GM08714 (cell line): ENCODE data around the gene SPP1.

Experiments used
- H3K4me3 ChIP-seq: fragments of 200-500 bp; sonication (Bioruptor generic); 2 replicates; pipeline ENCODE4 v1.5.1; 2014; ENCODE audit warnings: mild to moderate bottlenecking, low read length, inconsistent platforms
- ZNF274 ChIP-seq: IDR thresholded peaks from 2 replicates; pipeline ENCODE4 v1.6.1; 2012; ENCODE audit warnings: mild to moderate bottlenecking, low read depth, low read length

Gene SPP1

DNA sequence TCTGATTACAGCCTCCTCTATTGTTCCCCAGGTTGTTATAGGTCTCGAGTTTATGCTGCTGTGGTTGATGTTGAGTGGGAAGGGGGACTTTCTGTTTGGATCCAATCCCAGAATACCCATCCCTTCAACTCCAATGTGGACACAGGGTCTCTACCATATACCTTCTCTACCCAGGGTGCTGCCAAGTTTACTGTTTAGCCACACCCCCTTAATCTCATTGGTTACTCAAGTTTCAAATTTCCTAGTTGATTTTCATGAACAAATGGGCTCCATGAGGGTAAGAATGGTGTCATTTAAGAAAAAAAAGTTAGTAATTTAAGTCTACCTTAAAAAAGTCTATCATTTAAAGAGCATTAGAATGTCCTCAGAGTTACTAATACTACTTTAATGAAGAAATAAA, 3.6 kb upstream of the SPP1 start:
- TF ChIP-seq ZNF274, result no peak
- H3K4me3 ChIP-seq, result no peak overlapping the region

DNA sequence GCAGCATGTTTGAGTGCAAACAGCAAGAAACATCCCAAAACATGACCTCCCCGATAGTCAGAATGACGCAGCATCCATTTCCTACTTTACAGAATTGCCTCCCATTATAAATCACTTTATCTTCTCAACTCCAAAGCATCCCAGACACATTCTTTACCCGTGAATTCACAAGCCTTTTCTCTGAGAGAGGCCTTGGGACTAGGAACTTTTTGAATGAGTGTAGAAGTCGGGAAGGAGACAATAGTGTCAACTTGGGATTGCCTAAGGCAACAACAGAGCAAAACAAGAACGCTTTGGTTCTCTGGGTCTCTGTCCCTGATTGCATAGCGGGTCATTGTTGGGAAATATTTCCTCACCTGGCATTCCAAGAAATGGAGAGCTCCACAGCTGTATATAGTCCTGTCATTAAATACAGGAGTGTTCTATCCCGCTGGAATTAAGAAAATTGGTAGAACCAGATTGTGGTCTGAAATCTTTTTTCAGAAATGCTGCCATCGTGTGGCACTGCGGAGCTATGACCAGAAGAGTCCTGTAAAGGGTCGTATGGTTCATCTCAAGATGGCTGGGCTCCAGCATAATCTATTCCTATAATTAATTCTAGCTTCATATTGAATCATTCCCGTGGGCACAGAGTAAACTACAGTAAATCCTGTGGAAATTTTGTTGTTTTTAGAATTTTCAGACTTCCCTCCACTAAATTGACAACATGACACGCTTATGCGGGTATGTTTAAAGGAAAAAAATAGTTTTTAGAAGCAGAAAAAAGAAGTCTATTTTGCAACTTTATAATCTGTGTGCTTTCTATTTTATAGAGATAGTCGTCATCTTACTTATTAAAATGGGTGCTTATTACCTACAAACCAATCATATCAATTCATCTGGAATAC, 2.0 kb upstream of the SPP1 start:
- TF ChIP-seq ZNF274, result no peak
- H3K4me3 ChIP-seq, result no peak overlapping the region

DNA sequence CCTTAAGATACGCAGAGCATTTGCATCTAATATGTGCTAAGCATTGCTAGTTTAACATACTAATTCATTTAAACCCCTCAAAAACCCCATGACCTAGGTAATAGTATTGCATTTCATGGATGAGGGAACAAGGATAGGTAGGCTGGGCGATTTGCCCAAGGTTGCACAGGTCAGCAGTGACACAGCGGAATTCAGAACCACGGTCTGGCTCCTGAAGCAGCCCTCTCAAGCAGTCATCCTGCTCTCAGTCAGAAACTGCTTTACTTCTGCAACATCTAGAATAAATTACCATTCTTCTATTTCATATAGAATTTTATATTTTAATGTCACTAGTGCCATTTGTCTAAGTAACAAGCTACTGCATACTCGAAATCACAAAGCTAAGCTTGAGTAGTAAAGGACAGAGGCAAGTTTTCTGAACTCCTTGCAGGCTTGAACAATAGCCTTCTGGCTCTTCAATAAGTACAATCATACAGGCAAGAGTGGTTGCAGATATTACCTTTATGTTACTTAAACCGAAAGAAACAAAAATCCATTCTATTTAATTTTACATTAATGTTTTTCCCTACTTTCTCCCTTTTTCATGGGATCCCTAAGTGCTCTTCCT, 555 bp upstream of the SPP1 start:
- H3K4me3 ChIP-seq, result no peak overlapping the region
- no peak for TF ChIP-seq ZNF274

DNA sequence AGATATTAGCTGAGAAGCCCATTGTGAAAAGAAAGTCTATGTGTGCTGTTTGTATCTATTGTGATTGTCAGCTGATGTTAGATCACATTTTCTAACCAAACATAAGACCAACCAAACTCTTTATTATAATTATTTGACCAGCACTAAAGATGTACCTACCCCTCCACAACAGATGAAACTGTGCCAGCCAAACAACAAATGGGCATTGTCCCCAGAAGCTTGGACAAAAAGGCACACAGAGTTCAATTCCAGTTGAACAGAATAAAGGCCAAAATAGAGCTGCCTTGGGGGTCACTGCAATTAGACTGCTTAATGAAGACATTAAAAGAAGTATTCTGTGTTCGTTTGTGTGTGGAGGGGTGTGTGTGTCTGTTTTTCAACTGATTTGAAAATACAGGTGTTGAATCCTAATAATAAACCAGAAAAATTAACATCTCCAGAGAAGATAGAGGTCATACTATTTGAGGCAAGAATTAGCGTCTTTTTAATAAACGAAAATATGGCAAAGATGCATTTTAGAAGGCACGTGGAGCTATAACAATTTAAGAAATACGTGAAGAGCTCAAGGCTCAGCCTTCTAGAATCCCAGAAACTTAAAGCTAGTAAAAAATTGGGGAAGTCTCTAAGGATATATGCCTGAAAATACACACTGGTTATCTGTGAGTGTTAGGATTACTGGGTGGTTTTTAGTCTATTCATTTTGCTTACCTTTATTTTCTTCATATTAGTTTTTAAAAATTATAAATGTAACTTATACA, 2.2 kb downstream of the SPP1 start:
- TF ChIP-seq ZNF274, result no peak
- no peak overlapping the region for H3K4me3 ChIP-seq

DNA sequence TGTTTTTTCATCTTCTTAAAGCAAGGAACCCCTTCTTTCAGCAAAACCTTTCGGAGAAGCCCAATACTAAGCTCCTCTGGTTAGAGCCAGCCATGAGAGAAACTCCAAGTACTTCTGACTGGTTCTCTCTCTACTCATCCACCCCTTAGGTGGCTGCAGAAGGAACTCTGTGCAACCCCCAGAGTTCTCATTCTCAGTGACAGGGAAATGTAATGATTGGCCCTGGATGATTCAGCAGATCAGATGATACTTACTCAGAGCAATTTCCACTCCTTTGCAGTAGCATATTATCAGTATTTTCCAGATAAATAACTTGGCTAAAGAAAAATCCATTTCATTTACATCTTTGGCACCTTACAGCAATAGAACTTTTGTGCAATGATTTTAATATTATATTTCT, 3.2 kb downstream of the SPP1 start:
- TF ChIP-seq ZNF274, result no peak

DNA sequence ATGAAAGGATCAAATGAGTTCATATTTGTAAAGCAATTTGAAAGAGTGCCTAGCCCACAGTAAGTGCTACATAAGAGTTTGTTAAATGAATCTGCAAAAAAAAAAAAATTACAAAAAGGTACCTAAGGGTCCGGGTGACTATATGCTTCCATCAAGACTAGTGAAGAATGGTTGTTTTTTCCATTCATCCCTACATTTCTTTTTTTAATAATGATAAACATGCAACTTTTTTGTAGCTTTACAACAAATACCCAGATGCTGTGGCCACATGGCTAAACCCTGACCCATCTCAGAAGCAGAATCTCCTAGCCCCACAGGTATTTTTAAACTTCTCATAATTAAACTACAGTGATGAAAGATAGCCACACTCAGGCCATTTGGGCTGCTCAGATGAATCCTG, 4.3 kb downstream of the SPP1 start:
- no peak overlapping the region for H3K4me3 ChIP-seq
- TF ChIP-seq ZNF274, result no peak

More for the DNA sequence above, 3.2 kb downstream of the SPP1 start:
- H3K4me3 ChIP-seq, result no peak overlapping the region

DNA sequence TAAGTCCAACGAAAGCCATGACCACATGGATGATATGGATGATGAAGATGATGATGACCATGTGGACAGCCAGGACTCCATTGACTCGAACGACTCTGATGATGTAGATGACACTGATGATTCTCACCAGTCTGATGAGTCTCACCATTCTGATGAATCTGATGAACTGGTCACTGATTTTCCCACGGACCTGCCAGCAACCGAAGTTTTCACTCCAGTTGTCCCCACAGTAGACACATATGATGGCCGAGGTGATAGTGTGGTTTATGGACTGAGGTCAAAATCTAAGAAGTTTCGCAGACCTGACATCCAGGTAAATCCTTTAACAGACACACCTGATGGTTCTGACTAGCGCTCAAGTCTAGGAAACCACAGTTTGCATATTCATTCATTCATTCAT, 6.0 kb downstream of the SPP1 start:
- TF ChIP-seq ZNF274, result no peak
- no peak overlapping the region for H3K4me3 ChIP-seq

DNA sequence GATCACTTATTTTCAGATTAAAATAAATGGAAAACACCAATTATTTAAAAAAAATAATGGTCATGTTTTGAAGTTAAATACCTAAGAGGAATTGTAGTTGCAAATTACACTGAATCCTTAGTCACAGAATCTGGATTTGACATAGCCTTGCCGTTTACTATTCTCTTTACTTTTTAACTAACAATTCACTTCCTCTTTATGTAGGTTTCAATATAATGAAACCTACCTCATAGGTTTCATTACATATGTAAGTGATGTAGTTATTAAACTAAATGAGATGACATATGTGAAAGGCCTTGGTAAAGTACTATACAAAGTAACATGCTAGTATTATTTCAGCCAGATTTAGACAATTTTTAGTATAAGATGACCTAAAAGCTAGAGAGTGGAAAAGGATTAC, 6.5 kb downstream of the SPP1 start:
- no peak for TF ChIP-seq ZNF274
- no peak overlapping the region for H3K4me3 ChIP-seq

DNA sequence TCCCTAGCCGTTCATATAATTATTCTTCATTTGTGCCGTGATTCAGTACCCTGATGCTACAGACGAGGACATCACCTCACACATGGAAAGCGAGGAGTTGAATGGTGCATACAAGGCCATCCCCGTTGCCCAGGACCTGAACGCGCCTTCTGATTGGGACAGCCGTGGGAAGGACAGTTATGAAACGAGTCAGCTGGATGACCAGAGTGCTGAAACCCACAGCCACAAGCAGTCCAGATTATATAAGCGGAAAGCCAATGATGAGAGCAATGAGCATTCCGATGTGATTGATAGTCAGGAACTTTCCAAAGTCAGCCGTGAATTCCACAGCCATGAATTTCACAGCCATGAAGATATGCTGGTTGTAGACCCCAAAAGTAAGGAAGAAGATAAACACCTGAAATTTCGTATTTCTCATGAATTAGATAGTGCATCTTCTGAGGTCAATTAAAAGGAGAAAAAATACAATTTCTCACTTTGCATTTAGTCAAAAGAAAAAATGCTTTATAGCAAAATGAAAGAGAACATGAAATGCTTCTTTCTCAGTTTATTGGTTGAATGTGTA, 7.0 kb downstream of the SPP1 start:
- H3K4me3 ChIP-seq, result no peak overlapping the region
- no peak for TF ChIP-seq ZNF274

DNA sequence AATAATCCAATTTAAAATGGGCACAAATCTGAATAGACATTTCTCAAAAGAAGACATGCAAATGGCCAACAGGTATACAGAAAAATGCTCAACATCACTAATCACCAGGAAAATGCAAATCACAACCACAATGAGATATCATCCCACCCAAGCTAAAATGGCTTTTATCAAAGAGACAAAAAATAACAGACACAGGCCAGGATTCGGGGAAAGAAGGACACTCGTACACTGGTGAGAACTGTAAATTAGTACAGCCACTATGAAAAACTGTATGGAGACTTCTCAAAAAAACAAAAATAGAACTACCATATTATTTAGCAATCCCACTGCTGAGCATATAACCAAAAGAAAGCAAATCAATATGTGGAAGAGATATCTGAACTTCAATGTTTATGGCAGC, 8.5 kb downstream of the SPP1 start:
- no peak overlapping the region for H3K4me3 ChIP-seq
- TF ChIP-seq ZNF274, result no peak

DNA sequence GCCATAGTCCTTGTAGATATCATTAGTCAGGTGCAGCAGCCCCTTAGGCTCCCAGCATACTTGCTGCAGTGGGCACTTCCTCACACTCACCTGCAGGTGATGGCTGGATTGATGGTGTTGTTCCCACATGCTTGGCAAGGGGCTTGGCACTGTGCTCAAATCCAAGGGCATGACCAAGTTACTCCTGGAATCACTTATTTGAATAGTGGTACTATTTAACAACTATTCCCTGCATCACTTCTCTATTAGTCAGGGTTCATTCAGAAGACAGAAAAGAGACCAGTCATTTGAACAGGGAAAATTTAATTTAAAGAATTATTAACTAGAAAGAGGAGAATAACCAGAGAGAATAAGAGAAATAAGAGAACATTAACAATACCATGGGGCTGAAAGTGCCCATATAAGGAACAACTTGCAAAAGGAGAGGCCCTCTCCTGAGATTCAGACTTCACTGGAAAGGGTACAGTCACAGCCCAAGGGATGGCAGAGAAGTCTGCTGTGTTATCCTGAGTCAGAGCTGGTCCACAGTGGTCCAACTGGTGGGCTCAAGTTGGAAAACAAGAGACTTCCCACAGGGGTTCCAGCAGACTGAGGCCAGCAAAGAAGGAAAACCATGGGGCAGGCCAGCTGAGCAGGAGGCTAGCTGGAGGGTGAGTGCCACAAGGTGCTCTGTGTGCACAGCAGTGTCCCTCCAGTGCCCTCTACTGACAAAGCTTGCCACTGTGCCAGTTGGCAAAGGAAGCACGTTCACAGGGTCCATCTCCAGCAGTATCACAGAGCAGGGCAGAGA, 9.8 kb downstream of the SPP1 start:
- no peak for TF ChIP-seq ZNF274
- no peak overlapping the region for H3K4me3 ChIP-seq

DNA sequence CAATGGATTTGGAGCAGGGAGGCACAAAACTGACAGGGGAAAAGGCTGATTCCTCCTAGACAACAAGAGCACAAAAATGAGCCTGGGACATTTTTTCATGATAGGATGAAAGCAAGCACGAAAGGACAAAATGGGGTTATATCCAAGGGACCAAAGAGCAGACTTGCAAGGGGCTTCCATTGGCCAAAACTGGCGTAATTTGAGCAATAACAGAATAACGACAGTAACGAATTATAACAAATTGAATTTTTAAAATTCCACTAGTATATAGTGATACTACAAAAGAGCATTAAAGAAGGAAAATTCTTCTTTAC, 10.3 kb downstream of the SPP1 start:
- no peak overlapping the region for H3K4me3 ChIP-seq
- TF ChIP-seq ZNF274, result no peak

DNA sequence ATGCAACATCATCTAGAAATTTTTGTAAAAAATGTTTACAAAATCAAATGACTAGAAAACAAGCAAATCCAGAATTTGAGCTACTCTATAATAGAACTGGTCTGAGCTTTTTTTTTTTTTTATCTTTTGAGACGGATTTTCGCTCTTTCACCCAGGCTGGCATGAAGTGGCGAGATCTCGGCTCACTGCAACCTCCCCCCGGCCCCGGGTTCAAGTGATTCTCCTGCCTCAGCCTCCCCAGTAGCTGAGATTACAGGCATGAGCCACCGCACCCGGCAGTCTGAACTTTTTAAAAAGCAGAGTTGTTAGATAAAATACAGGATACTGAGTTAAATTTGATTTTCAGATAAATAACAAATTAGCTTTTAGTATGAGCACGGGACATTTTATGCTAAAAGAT, 11.0 kb downstream of the SPP1 start:
- H3K4me3 ChIP-seq, result no peak overlapping the region
- no peak for TF ChIP-seq ZNF274

DNA sequence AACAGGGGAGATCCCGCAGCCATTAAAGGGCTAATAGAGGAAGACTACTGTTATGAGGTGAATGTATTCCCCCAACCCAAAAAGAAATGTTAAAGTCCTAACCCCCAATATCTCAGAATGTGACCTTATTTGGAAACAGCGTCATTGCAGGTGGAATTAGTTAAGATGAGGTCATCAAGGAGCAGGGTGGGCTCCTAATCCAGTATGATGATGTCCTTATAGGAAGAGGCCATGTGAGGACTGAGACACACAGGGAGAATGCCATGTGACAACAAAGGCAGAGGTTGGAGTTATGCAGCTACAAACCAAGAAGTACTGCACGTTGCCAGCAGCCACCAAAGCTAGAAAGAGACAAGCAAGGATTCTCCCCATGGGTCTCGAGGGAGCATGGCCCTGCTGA, 14.3 kb downstream of the SPP1 start:
- no peak overlapping the region for H3K4me3 ChIP-seq
- TF ChIP-seq ZNF274, result no peak
